ENCODE data around the gene BSPRY. TPM values are rescaled to one million over a fixed set of nuclear protein-coding genes. Genes with fewer than 3 reads are reported as not detected.

Gene BSPRY
- total RNA-seq, 1 experiment from 2014 or later, result 22.6 TPM

- no peak for DNase-seq
- H3K27me3 ChIP-seq (ENCODE audit: low read length), result no peaks in the 10 kb centered on the region
- H3K9ac ChIP-seq (ENCODE audit: low read length), result no peak overlapping the region
- ChIA-PET CTCF (no interaction called here), POLR2A (ENCODE audit: unreplicated experiment) (no interaction called here)
- BruUV-seq (replicated peaks), result no TSS peak
- H3K9me2 ChIP-seq (replicated peaks; ENCODE audit: low read length), result no peaks in the 10 kb centered on the region
- no peak overlapping the region for H3K4me2 ChIP-seq (ENCODE audit: low read length)
- no peak overlapping the region for H3K27ac ChIP-seq (ENCODE audit: low read length)
- H3F3A ChIP-seq (ENCODE audit: low read length, unreplicated experiment), result no peaks in the 10 kb centered on the region
- H3K79me2 ChIP-seq (ENCODE audit: low read length), result no peaks in the 10 kb centered on the region
- H4K20me1 ChIP-seq (ENCODE audit: low read length), result no peaks in the 10 kb centered on the region
- ATAC-seq, result no peak
- H3K9me3 ChIP-seq (ENCODE audit: low read length), result no peaks in the 10 kb centered on the region
- TF ChIP-seq EZH2 (IDR thresholded peaks at IDR 0.05; ENCODE audit: low read length, unreplicated experiment), result no peak
- TF ChIP-seq EZH2phosphoT487 (IDR thresholded peaks at IDR 0.05; ENCODE audit: borderline replicate concordance, low read length), result no peak
- no peak for TF ChIP-seq CTCF (conservative IDR thresholded peaks at IDR 0.05; ENCODE audit: low read depth, low read length)
- no peak overlapping the region for H2AFZ ChIP-seq (ENCODE audit: low read length)
- no peak overlapping the region for H3K4me3 ChIP-seq (ENCODE audit: low read length)
- H3K36me3 ChIP-seq (ENCODE audit: low read depth, low read length), result no peaks in the 10 kb centered on the region
- no peaks in the 10 kb centered on the region for H3K4me1 ChIP-seq (ENCODE audit: insufficient read depth, low read length)
- intact Hi-C loops (cut with micrococcal nuclease), result no loop called here
Measured at GRCh38 chr9:113416149-113416721, 66.9 kb downstream of the BSPRY start.

- ATAC-seq, result no peak
- DNase-seq, result no peak
- no peak for TF ChIP-seq EZH2phosphoT487 (IDR thresholded peaks at IDR 0.05; ENCODE audit: borderline replicate concordance, low read length)
- TF ChIP-seq EZH2 (IDR thresholded peaks at IDR 0.05; ENCODE audit: low read length, unreplicated experiment), result no peak
- no peak for TF ChIP-seq CTCF (conservative IDR thresholded peaks at IDR 0.05; ENCODE audit: low read depth, low read length)
- Histone ChIP-seq H3K9me2 (replicated peaks; ENCODE audit: low read length) (no peaks in the 10 kb centered on the region), H3K27me3 (ENCODE audit: low read length) (no peaks in the 10 kb centered on the region), H3F3A (ENCODE audit: low read length, unreplicated experiment) (no peaks in the 10 kb centered on the region), H3K4me2 (ENCODE audit: low read length) (no peak overlapping the region), H3K4me1 (ENCODE audit: insufficient read depth, low read length) (no peaks in the 10 kb centered on the region), H3K4me3 (ENCODE audit: low read length) (no peak overlapping the region), H3K9ac (ENCODE audit: low read length) (no peak overlapping the region), H3K79me2 (ENCODE audit: low read length) (no peaks in the 10 kb centered on the region), H3K36me3 (ENCODE audit: low read depth, low read length) (no peaks in the 10 kb centered on the region), H3K27ac (ENCODE audit: low read length) (no peak overlapping the region), H4K20me1 (ENCODE audit: low read length) (no peaks in the 10 kb centered on the region), H3K9me3 (ENCODE audit: low read length) (no peaks in the 10 kb centered on the region), H2AFZ (ENCODE audit: low read length) (no peak overlapping the region)
- POLR2A ChIA-PET (ENCODE audit: unreplicated experiment), result no interaction called here
- CTCF ChIA-PET, result no interaction called here
- intact Hi-C loops (cut with micrococcal nuclease), result no loop called here
- no TSS peak for BruUV-seq (replicated peaks)
Measured at GRCh38 chr9:113417370-113417769, 68.0 kb downstream of the BSPRY start.

Other genes with a start within 250 kb of the BSPRY start
- 2.1 and 3.6 TPM in 2 replicates for gene SLC31A2, start 198.5 kb upstream of the BSPRY start, total RNA-seq (2014; rRNA removed)
- 10.7 and 15.0 TPM in 2 replicates for gene FKBP15, start 128.3 kb upstream of the BSPRY start, total RNA-seq (2014; rRNA removed)
- gene SLC31A1, start 128.0 kb upstream of the BSPRY start, total RNA-seq (2014; rRNA removed), result 9.2 and 9.7 TPM in 2 replicates
- 32.4 and 34.7 TPM in 2 replicates for gene CDC26, start 74.0 kb upstream of the BSPRY start, total RNA-seq (2014; rRNA removed)
- gene PRPF4, start 73.9 kb upstream of the BSPRY start, total RNA-seq (2014; rRNA removed), result 27.4 and 32.1 TPM in 2 replicates
- gene RNF183, start 46.2 kb upstream of the BSPRY start, total RNA-seq (2014; rRNA removed), result not detected in 2 replicates
- 1.7 TPM in 2 replicates for gene WDR31, start 9.3 kb upstream of the BSPRY start, total RNA-seq (2014; rRNA removed)
- 17.8 and 19.2 TPM in 2 replicates for gene HDHD3, start 27.4 kb downstream of the BSPRY start, total RNA-seq (2014; rRNA removed)
- 6.6 and 7.9 TPM in 2 replicates for gene ALAD, start 51.7 kb downstream of the BSPRY start, total RNA-seq (2014; rRNA removed)
- gene POLE3, start 61.1 kb downstream of the BSPRY start, total RNA-seq (2014; rRNA removed), result 83.4 and 84.7 TPM in 2 replicates
- 0.29 and 0.52 TPM in 2 replicates for gene C9orf43, start 61.2 kb downstream of the BSPRY start, total RNA-seq (2014; rRNA removed)
- gene RGS3, start 114.2 kb downstream of the BSPRY start, total RNA-seq (2014; rRNA removed), result 26.3 and 30.8 TPM in 2 replicates